DOHH2 (cell line): ENCODE results near the gene C6orf62.

Source experiments
- H3F3A ChIP-seq: fragments of 200-600 bp; sonication (generic), shearing (Covaris generic); 2 replicates; pipeline ENCODE4 v1.6.0; 2016; ENCODE audit warnings: antibody characterized with exemption, mild to moderate bottlenecking; ENCODE audit not compliant: control insufficient read depth, insufficient read depth
- H3K27ac ChIP-seq: fragments of 200-600 bp; sonication (generic); 2 replicates; pipeline ENCODE4 v1.5.1; 2014; ENCODE audit warnings: low read depth, mild to moderate bottlenecking, low read length, moderate library complexity
- H3K27me3 ChIP-seq: fragments of 200-600 bp; sonication (generic); 2 replicates; pipeline ENCODE4 v1.6.1; 2014; ENCODE audit warnings: mild to moderate bottlenecking, low read length, mixed read lengths; ENCODE audit not compliant: control insufficient read depth
- H3K36me3 ChIP-seq: fragments of 200-600 bp; sonication (generic); 2 replicates; pipeline ENCODE4 v1.6.1; 2014; ENCODE audit warnings: mild to moderate bottlenecking, low read length, moderate library complexity, mixed read lengths; ENCODE audit not compliant: control insufficient read depth
- H3K4me1 ChIP-seq: fragments of 200-600 bp; sonication (generic); 2 replicates; pipeline ENCODE4 v1.6.1; 2014; ENCODE audit warnings: mild to moderate bottlenecking, low read length, mixed read lengths; ENCODE audit not compliant: control insufficient read depth
- H3K4me2 ChIP-seq: fragments of 200-600 bp; sonication (generic); 2 replicates; pipeline ENCODE4 v1.6.0; 2014; ENCODE audit warnings: mild to moderate bottlenecking, low read length, moderate library complexity
- H3K4me3 ChIP-seq: fragments of 200-600 bp; sonication (generic); 2 replicates; pipeline ENCODE4 v1.5.1; 2014; ENCODE audit warnings: mild to moderate bottlenecking, low read length, mixed read lengths
- H3K79me2 ChIP-seq: fragments of 200-600 bp; sonication (generic); 2 replicates; pipeline ENCODE4 v1.6.1; 2014; ENCODE audit warnings: mild to moderate bottlenecking, low read length, mixed read lengths; ENCODE audit not compliant: control insufficient read depth
- H3K9me2 ChIP-seq: fragments of 200-600 bp; sonication (generic); replicated peaks from 2 replicates; pipeline ENCODE4 v1.6.1; 2014; ENCODE audit warnings: mild to moderate bottlenecking, low read length, mixed read lengths; ENCODE audit not compliant: control insufficient read depth
- H3K9me3 ChIP-seq: fragments of 200-600 bp; sonication (generic); 2 replicates; pipeline ENCODE4 v1.6.1; 2014; ENCODE audit warnings: antibody characterized with exemption, low read length, mixed read lengths; ENCODE audit not compliant: control insufficient read depth, insufficient read depth
- H4K20me1 ChIP-seq: fragments of 200-600 bp; sonication (generic); 2 replicates; pipeline ENCODE4 v1.6.0; 2014; ENCODE audit warnings: low read depth, mild to moderate bottlenecking, antibody characterized with exemption, low read length, moderate library complexity; ENCODE audit not compliant: control insufficient read depth, insufficient read depth
- CTCF ChIP-seq: fragments of 200-600 bp; sonication (generic); IDR thresholded peaks from one replicate; pipeline ENCODE4 v1.5.1; 2014; ENCODE audit warnings: antibody characterized with exemption, mild to moderate bottlenecking, low read depth, low read length; ENCODE audit not compliant: poor library complexity, severe bottlenecking
- EZH2phosphoT487 ChIP-seq: fragments of 200-600 bp; sonication (generic); IDR thresholded peaks from 2 replicates; pipeline ENCODE4 v1.6.1; 2017; ENCODE audit warnings: borderline replicate concordance, mild to moderate bottlenecking, antibody characterized with exemption, low read length, moderate library complexity, mixed read lengths

The C6orf62 gene

DNA sequence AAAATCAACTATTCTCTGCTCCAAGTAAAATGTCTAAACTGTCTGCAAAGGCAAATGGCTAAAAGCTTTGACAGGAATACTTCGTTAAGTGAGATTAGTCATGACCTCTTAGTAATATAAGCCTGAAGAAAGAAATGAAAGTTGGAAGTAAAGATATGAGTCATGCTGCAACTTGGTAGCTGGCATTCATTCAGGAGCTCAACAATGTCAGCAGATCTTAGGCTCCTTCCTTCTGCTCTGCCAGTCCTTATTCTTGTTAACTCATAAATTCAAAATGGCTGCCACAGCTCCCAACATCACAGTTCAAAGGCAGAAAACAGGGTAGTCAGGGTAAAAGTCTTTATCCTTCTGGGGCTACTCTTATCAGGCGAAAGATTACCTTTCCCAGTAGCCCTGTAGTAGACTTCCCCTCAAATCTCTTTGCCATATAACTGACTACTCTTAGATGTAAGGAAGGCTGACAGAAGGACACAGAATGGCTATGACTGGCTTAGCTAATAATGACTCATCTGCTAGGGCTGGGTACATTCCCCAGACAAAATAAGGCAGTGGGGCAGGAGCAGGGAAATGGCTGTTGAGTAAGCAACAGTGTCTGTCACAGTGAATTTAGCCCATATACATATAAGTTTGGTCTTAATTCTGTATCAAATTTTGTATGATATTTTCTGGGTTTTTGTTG is 24.4 kb upstream of the C6orf62 start:
- Histone ChIP-seq H3K4me2 (peak overlapping the region; percentile 61), H3K4me1 (peaks cover 26% of the 10 kb centered on the region), H3K36me3 (no peaks in the 10 kb centered on the region; the same call in 1 of the 2 replicates), H3K4me3 (peak overlapping the region; percentile 47), H3K9me3 (peaks cover 7% of the 10 kb centered on the region; the same call in 1 of the 2 replicates), H3K79me2 (no peaks in the 10 kb centered on the region), H4K20me1 (no peaks in the 10 kb centered on the region), H3K27me3 (no peaks in the 10 kb centered on the region), H3K27ac (peak overlapping the region; percentile 58), H3K9me2 (no peaks in the 10 kb centered on the region), H3F3A (peaks cover 4% of the 10 kb centered on the region; the same call in 1 of the 2 replicates)
- TF ChIP-seq EZH2phosphoT487, result no peak
- TF ChIP-seq CTCF, result no peak

DNA sequence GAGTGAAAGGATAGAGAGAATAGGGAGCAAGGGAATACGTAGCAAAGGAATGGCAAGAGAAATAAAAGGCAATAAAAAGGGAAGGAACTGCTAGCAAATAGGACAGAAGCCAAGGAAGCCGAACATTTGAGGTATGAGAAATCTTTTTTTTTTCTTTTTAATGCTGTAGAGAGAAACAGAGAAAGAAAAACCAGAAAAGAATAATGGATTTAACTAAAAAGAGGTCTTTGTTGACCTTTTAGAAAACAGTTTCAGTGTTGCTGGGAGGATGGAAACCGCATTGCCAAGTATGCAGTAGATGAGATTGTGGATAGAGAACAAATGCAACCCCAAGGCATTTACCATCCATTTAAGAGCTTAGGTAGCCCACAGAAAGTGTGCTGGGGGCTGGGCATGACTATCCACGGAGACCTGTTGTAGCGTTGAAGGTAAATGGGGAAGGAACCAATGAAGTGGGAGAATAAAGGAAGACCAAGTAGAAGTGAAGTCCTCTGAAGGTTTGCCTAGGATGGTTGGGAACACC is 23.3 kb upstream of the C6orf62 start:
- H3K9me3 ChIP-seq, result peaks cover 7% of the 10 kb centered on the region; the same call in 1 of the 2 replicates
- no peaks in the 10 kb centered on the region for H3K9me2 ChIP-seq
- no peak overlapping the region for H3K27ac ChIP-seq
- H3K4me2 ChIP-seq, result no peak overlapping the region
- H3F3A ChIP-seq, result peaks cover 4% of the 10 kb centered on the region; the same call in 1 of the 2 replicates
- H3K4me3 ChIP-seq, result no peak overlapping the region
- no peaks in the 10 kb centered on the region for H3K27me3 ChIP-seq
- H4K20me1 ChIP-seq, result no peaks in the 10 kb centered on the region
- H3K4me1 ChIP-seq, result peaks cover 26% of the 10 kb centered on the region
- TF ChIP-seq CTCF (no peak), EZH2phosphoT487 (no peak)
- no peaks in the 10 kb centered on the region for H3K79me2 ChIP-seq
- H3K36me3 ChIP-seq, result no peaks in the 10 kb centered on the region; the same call in 1 of the 2 replicates

- H3K9me2 ChIP-seq, result no peaks in the 10 kb centered on the region
- H3K4me2 ChIP-seq, result no peak overlapping the region
- no peaks in the 10 kb centered on the region for H3K79me2 ChIP-seq
- peaks cover 7% of the 10 kb centered on the region; the same call in 1 of the 2 replicates for H3K9me3 ChIP-seq
- no peaks in the 10 kb centered on the region; the same call in 1 of the 2 replicates for H3K36me3 ChIP-seq
- peaks cover 26% of the 10 kb centered on the region for H3K4me1 ChIP-seq
- no peaks in the 10 kb centered on the region for H3F3A ChIP-seq
- no peaks in the 10 kb centered on the region for H4K20me1 ChIP-seq
- H3K4me3 ChIP-seq, result no peak overlapping the region
- TF ChIP-seq EZH2phosphoT487, result no peak
- no peak for TF ChIP-seq CTCF
- no peaks in the 10 kb centered on the region for H3K27me3 ChIP-seq
- H3K27ac ChIP-seq, result no peak overlapping the region
Measured at GRCh38 chr6:24740861-24741260, 21.9 kb upstream of the C6orf62 start.
